Hematopoietic multipotent progenitor cell treated with erythropoietin and hydrocortisone succinate and interleukin-3 and kit ligand, for 15 days (in vitro differentiated cells): Measurements from ENCODE around the gene TAF11L3.
"Not testable (repeated sequence)": the region's sequence is repeated elsewhere in the genome, so short reads cannot be mapped to it uniquely, and the experiment has no call there.

ENCODE experiments used
- DNase-seq: peaks from one replicate; pipeline ENCODE4 v3.0.0-alpha.2; 2015; ENCODE audit warnings: low spot score

TAF11L3 gene

GRCh38 chr5:17518067-17518466, at the start of gene TAF11L3:
Gene TAF11L3 (plus strand): TSS chr5:17518367.
- not testable (repeated sequence) for DNase-seq

GRCh38 chr5:17470064-17470463, 48.1 kb upstream of the TAF11L3 start:
- no peak for DNase-seq

DNA sequence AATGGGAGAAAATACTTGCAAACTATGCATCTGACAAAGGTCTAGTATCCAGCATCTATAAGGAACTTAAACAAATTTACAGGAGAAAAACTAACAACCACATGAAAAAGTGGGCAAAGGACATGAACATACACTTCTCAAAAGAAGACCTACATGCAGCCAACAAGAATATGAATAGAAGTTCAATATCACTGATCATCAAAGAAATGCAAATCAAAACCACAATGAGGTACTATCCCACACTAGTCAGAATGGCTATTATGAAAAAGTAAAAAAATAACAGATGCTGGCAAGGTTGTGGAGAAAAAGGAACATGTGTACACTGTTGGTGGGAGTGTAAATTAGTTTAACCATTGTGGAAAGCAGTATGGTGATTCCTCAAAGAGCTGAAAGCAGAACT, 43.1 kb upstream of the TAF11L3 start:
- DNase-seq: not testable (repeated sequence)

DNA sequence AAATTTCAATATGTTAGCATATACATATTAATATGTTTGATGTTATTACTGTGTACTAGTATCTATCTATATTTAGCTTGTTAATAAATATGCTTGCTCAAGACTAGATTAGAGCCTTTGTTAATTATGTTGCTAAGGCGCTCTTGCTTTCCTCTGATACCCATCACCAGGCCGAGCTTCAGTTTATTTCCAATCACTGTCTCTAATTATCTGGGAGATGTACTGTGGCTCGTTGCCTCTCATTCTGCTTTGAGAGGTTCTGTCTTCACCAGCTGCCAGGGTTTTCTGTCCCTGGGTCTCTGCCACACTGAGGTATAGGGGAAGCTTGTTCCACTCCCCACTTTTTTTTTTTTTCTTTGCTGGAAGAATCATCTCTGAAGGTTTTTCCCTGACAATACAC, 41.1 kb upstream of the TAF11L3 start:
- DNase-seq: no peak

DNA sequence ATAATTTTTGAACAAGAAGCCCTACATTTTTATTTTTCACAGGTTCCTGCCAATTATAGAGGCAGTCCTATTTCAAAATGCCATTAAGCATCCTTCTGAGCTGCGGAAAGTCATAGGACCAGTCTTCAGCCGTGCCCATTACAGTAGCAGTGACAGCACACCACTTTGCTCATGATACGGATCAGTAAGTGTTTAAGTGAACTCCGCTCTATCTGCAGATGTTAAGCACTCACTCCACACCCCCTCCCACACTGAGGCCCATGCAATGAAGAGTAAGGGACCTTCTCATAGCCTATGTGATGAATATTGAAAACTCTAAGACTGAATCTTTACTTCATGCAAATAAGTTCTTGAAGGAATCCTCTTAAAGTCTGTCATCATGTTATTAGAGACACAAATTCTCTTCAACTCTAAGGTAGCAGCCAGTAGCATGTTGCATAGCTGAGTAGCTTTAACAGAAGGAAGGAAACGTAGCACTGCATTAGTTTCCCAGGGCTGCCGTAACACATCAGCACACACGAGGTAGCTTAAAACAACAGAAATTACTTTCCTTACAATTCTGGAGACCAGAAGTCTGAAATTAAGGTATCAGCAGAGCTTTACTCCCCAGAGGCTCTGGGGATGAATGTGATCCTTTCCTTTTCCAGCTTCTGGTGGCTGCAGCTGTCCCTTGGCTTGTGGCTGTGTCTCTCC, 40.4 kb upstream of the TAF11L3 start:
- DNase-seq: no peak

DNA sequence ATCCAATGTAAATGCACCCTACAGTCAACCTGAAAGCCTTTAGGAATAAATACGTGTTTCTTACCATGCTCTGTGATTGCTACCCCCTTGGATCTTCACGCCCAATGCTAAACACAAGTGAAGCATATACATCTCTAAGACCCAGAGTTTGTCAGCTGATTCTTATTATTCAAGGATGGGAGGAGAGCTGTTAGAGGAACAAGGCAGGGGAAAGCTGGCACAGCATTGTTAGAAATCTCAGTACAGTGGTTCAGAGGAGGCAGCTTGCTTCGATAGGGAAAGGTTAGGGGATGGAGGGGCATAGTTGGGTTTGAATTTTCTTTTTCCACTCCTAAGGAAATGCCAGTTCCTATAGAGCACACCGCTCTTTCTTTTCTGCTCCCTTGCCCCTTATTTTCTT, 36.8 kb upstream of the TAF11L3 start:
- no peak for DNase-seq

- no peak for DNase-seq
Observed at GRCh38 chr5:17482790-17483189, 35.4 kb upstream of the TAF11L3 start.

GRCh38 chr5:17486464-17487173, 31.5 kb upstream of the TAF11L3 start:
- DNase-seq: not testable (repeated sequence)

- DNase-seq: no peak
Observed at GRCh38 chr5:17487174-17487512, 31.0 kb upstream of the TAF11L3 start.

GRCh38 chr5:17491257-17491656, 26.9 kb upstream of the TAF11L3 start:
- DNase-seq: not testable (repeated sequence)

- DNase-seq: no peak
Observed at GRCh38 chr5:17492770-17493169, 25.4 kb upstream of the TAF11L3 start.

DNA sequence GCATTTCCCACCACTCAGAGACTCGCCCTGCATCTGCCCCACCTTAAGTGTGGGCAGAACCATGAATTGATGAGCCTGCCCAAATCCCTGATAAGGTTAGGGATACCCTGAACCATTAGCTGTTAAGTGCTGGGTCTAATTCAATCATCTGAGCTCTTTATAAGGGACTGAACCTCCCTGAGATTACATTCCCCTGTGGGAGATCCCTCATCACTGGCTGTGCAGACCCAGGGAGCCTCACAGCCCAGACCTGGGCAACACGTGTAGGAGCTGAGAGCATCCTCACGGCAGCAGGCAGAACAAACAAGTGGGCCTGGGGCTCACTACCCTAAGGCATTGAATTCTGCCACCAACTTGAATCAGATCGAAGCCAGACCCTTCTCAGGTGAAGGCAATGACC, 20.7 kb upstream of the TAF11L3 start:
- DNase-seq: no peak

GRCh38 chr5:17497931-17498330, 20.2 kb upstream of the TAF11L3 start, which contains the start of gene TAF11L2:
Gene TAF11L2 (plus strand): TSS chr5:17498231.
- not testable (repeated sequence) for DNase-seq

GRCh38 chr5:17511775-17512325, 6.3 kb upstream of the TAF11L3 start:
- DNase-seq: no peak

GRCh38 chr5:17517526-17517925, 641 bp upstream of the TAF11L3 start:
- not testable (repeated sequence) for DNase-seq

DNA sequence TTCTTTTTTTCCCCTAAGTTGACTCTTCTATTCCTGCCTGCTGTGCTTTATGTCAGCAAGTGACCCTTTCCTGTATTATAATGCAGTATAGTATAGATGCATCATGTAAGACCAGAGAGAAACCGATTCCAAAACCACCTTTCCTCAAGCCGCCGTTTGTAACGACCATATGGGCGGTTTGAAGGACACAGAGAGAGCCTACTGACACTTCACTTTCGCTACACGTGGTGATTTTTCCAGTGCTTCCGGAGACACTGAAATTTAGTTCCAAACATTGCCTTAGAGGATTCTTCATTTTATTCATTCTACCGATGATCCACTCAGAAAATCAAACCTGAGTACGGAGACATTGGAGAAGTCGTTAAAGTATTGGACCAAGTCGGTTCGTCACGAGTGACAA, 1.3 kb downstream of the TAF11L3 start:
- not testable (repeated sequence) for DNase-seq

DNA sequence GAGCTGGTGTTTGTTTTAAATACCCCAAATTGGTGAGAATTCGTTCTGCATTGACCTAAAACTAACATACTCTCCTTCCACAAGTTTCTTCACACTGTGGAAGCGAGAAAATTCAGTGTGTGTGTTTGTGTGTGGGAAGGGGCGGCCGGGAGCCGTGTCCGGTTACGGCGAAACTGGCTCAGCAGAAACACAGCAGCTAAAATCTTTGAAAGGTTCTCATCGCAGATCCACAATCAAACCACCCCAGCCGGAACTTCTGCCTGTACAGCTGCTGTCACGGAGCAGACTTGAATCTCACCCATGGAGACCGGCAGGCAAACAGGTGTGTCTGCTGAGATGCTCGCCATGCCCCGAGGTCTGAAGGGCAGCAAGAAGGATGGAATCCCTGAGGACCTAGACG, 3.3 kb downstream of the TAF11L3 start, which contains the start of gene TAF11L4:
TAF11L4 (plus strand) TSS at position 301 of the 400 bp plus-strand sequence.
- not testable (repeated sequence) for DNase-seq

GRCh38 chr5:17524935-17525334, 6.8 kb downstream of the TAF11L3 start, which contains the start of gene TAF11L5:
Gene TAF11L5 (plus strand): TSS chr5:17525235.
- not testable (repeated sequence) for DNase-seq

DNA sequence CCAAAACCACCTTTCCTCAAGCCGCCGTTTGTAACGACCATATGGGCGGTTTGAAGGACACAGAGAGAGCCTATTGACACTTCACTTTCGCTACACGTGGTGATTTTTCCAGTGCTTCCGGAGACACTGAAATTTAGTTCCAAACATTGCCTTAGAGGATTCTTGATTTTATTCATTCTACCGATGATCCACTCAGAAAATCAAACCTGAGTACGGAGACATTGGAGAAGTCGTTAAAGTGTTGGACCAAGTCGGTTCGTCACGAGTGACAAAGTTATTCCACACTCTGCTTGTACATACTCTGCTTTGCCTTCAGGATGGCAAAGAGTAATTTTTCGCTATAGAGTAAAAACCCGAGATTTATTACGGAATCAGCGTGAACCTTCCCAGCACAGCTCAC, 8.3 kb downstream of the TAF11L3 start:
- DNase-seq: not testable (repeated sequence)

DNA sequence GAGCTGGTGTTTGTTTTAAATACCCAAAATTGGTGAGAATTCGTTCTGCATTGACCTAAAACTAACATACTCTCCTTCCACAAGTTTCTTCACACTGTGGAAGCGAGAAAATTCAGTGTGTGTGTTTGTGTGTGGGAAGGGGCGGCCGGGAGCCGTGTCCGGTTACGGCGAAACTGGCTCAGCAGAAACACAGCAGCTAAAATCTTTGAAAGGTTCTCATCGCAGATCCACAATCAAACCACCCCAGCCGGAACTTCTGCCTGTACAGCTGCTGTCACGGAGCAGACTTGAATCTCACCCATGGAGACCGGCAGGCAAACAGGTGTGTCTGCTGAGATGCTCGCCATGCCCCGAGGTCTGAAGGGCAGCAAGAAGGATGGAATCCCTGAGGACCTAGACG, 10.2 kb downstream of the TAF11L3 start, which contains the start of gene TAF11L6:
TAF11L6 (plus strand) TSS at position 301 of the 400 bp plus-strand sequence.
- DNase-seq: not testable (repeated sequence)
